Measurements from ENCODE around the gene HLF.

HLF gene

DNA sequence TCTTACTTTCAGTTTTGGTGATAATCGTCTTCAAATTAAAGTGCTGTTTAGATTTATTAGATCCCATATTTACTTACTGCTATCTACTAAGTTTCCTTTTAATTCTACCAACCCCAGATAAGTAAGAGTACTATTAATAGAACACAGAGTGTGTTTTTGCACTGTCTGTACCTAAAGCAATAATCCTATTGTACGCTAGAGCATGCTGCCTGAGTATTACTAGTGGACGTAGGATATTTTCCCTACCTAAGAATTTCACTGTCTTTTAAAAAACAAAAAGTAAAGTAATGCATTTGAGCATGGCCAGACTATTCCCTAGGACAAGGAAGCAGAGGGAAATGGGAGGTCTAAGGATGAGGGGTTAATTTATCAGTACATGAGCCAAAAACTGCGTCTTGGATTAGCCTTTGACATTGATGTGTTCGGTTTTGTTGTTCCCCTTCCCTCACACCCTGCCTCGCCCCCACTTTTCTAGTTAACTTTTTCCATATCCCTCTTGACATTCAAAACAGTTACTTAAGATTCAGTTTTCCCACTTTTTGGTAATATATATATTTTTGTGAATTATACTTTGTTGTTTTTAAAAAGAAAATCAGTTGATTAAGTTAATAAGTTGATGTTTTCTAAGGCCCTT, 56.8 kb downstream of the HLF start:
- DNase-seq (ENCODE audit: low read depth): no peak
- TF ChIP-seq, protein P1, sequence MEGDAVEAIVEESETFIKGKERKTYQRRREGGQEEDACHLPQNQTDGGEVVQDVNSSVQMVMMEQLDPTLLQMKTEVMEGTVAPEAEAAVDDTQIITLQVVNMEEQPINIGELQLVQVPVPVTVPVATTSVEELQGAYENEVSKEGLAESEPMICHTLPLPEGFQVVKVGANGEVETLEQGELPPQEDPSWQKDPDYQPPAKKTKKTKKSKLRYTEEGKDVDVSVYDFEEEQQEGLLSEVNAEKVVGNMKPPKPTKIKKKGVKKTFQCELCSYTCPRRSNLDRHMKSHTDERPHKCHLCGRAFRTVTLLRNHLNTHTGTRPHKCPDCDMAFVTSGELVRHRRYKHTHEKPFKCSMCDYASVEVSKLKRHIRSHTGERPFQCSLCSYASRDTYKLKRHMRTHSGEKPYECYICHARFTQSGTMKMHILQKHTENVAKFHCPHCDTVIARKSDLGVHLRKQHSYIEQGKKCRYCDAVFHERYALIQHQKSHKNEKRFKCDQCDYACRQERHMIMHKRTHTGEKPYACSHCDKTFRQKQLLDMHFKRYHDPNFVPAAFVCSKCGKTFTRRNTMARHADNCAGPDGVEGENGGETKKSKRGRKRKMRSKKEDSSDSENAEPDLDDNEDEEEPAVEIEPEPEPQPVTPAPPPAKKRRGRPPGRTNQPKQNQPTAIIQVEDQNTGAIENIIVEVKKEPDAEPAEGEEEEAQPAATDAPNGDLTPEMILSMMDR (IDR thresholded peaks at IDR 0.05; ENCODE audit: insufficient read depth, low read depth, low read length, missing control alignments): no peak
- H3K4me3 ChIP-seq (ENCODE audit: low read length): no peak overlapping the region

DNA sequence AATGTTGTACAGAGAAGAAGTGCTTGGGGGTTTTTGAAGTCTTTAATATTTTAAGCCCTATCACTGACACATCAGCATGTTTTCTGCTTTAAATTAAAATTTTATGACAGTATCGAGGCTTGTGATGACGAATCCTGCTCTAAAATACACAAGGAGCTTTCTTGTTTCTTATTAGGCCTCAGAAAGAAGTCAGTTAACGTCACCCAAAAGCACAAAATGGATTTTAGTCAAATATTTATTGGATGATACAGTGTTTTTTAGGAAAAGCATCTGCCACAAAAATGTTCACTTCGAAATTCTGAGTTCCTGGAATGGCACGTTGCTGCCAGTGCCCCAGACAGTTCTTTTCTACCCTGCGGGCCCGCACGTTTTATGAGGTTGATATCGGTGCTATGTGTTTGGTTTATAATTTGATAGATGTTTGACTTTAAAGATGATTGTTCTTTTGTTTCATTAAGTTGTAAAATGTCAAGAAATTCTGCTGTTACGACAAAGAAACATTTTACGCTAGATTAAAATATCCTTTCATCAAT, 57.8 kb downstream of the HLF start:
- no peak for DNase-seq (ENCODE audit: low read depth)
- H3K4me3 ChIP-seq (ENCODE audit: low read length): no peak overlapping the region
- TF ChIP-seq, protein P1 (IDR thresholded peaks at IDR 0.05; ENCODE audit: insufficient read depth, low read depth, low read length, missing control alignments): no peak

DNA sequence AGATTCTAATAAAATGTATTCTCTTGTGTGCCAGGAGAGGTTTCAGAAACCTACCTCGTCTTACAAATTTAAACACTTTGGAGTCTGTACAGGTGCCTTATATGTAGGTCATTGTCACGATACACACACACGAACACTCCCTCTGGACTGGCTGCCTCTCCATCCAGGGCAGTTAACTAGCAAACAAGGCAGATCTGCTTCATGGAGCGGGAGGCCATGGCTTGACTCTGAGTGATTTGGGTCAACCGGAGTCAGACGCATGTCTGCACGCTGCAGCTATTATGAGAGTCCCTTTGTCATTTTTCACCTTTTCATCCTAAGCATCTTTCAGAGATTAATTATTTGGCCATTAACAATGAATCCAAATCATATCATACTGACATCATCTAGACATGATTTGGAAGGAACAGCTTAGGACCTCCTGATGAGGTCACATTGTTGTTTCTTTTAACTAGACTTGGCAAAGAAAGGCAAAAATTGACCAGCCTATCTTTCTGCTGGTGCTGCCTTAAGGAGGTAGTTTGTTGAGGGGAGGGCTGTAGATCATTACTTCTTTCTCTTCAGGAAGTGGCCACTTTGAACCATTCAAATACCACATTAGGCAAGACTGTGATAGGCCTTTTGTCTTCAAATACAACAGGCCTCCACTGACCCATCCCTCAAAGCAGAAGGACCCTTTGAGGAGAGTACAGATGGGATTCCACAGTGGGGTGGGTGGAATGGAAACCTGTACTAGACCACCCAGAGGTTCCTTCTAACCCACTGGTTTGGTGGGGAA, 58.9 kb downstream of the HLF start:
- no peak for DNase-seq (ENCODE audit: low read depth)
- TF ChIP-seq, protein P1 (IDR thresholded peaks at IDR 0.05; ENCODE audit: insufficient read depth, low read depth, low read length, missing control alignments): no peak
- H3K4me3 ChIP-seq (ENCODE audit: low read length): no peak overlapping the region

DNA sequence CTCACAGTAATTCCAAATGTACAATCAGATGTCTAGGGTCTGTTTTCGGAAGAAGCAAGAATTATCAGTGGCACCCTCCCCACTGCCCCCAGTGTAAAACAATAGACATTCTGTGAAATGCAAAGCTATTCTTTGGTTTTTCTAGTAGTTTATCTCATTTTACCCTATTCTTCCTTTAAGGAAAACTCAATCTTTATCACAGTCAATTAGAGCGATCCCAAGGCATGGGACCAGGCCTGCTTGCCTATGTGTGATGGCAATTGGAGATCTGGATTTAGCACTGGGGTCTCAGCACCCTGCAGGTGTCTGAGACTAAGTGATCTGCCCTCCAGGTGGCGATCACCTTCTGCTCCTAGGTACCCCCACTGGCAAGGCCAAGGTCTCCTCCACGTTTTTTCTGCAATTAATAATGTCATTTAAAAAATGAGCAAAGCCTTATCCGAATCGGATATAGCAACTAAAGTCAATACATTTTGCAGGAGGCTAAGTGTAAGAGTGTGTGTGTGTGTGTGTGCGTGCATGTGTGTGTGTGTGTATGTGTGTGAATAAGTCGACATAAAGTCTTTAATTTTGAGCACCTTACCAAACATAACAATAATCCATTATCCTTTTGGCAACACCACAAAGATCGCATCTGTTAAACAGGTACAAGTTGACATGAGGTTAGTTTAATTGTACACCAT, 59.7 kb downstream of the HLF start:
- TF ChIP-seq, protein P1 (IDR thresholded peaks at IDR 0.05; ENCODE audit: insufficient read depth, low read depth, low read length, missing control alignments): no peak
- no peak overlapping the region for H3K4me3 ChIP-seq (ENCODE audit: low read length)
- DNase-seq (ENCODE audit: low read depth): no peak

DNA sequence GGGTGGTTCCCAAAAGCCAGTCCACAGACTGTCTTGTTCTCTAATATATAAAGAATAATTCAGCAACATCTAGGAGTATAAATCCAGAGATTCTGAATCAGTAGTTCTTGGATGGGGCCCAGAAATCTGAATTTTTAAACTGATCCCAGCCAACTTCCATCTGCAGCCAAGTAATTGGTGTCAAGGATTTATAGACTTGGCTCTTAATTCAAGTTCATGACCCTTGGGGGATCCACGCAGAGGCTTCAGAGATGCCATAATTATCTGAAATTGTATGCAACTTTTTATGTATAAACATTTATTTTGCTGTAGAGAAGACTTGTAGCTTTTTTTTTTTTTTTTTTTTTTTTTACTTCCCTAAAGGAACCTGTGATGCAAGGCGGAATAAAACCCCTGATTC, 60.6 kb downstream of the HLF start:
- H3K4me3 ChIP-seq (ENCODE audit: low read length): no peak overlapping the region
- DNase-seq (ENCODE audit: low read depth): no peak
- TF ChIP-seq, protein P1 (IDR thresholded peaks at IDR 0.05; ENCODE audit: insufficient read depth, low read depth, low read length, missing control alignments): no peak

DNA sequence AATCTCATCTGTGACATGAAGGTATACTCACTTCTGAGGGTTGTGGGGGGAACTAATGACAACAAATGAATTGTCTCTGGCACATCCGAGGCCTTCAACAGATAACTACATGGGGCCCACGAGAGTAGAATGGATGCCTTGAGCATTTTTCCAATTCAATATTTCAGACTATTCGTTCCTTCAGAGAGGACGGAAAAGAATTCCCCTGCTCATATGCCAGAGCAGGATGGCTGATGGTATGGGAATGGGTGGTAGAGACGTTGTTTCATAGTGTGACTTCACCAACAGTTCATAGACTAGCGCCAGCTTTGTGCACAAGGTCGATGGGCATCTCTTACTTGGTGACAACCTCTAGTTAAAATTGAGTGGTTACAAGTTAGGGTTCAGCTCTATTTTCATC, 61.3 kb downstream of the HLF start:
- no peak overlapping the region for H3K4me3 ChIP-seq (ENCODE audit: low read length)
- TF ChIP-seq, protein P1 (IDR thresholded peaks at IDR 0.05; ENCODE audit: insufficient read depth, low read depth, low read length, missing control alignments): no peak
- DNase-seq (ENCODE audit: low read depth): no peak
